NCI-H1105 treated with DMSO at 0.1 percent for 48 hours (cell line): Measurements from ENCODE around the gene INSC.

Source experiments
- DNase-seq: peaks from one replicate; lab custom pipeline; 2025; lab: John Stamatoyannopoulos, UW

INSC gene

DNA sequence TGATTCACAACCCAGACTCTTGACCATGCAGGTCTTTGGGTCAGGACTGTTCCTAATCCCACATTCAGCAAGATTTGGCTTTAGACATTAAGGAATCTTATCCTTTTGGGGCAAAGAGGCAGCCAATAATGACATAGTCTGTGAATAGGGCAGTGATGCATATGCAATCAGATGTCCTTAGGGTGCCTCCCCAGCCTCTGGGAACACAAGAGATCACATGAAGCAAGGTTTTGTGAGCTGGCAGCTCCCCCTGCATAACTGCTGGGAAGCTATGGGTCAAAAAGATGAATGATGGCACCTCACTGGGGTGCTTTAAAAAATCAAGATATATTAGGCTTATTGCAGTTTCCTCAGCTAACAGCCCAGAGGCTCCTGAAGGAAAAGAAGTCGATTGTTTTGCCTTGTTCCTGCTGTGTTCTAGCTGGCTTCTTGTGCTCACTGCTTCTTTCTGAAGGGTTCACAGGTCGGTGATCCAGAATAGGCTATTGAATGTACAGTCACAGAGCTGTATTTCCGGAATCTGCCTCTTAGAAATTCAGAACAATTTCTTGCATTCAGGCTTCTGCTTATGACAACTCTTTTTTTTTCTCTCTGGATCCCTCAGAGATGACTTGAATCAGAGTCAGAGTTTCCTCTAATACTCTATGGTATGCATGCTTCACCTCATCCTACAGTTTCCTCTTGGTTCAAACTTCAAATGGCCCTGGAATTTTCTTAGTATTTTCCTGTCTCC is 31.7 kb downstream of the INSC start:
- DNase-seq = no peak

DNA sequence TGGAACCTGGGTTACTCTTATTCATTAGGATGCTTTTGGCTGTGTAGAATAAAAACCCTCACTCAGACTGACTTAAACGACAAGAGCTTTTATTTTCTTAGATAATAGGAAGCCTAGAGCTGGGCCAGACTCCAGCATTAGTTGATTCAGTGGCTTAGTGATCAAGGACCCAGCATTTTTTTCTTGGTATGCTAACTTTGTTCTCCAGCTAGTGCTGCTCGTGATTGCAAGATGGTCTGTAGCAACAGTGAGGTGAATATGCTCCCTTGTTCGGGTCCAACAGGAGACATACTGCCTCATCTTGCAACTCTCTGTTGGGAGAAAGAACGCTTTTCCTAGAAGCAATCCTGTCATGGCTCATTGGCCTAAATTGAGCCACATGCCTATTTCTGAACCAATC is 33.4 kb downstream of the INSC start:
- no peak for DNase-seq

DNA sequence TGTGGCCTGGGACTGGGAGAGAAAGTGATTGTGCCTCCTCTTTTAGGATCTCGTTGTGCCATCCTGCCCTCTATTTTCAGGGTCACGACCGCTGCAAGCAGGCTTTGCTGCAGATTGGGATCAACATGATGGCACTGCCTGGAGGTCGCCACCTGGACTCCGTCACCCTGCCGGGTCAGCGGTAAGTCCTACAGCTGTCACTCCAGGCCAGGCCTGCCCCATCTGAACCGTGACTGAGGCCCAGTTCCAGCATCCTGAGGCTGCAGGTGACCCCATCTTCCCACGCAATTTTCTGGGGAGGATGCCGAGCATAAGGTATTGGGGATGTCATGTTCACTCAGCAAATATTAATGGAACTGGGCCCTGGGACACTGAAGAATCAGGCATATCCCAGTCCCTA is 34.3 kb downstream of the INSC start:
- no peak for DNase-seq

DNA sequence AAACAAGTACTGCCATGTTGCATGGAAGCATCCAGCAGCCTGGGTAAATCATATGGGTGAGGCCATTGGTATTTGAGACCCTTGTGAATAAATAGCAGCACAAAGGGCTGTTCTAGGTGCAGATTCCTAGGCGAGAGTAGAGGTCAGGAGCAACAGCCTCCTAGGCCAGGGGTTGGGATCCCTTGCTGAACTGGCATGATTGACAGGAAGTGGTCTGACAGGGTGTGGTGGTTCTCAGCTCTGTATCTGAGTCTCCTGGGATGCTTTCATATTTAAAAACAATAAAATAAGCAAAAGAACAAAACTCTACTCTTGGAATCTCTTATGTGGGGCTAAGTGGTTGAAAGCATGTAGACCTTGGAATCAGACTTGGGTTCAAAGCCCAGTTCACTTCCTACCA is 35.8 kb downstream of the INSC start:
- no peak for DNase-seq

DNA sequence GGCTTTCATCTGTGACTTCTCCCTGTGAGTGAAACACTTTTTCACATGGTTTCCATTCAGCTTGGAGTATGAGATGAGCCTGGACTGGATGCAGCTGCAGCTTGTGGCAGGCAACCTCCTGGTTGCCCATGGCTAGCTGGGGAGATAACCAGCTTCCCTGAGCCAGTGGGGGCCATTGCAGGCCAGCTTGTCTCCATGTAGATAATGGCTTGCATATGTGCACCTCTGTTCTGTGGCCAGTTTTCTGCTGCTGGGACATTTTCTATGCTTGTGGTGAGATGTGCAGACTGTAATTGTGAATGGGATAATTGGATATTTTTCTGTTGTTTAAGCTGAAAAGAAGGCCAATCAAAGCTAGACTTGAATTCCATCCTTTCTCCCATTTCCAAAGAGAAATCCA is 38.5 kb downstream of the INSC start:
- no peak for DNase-seq

DNA sequence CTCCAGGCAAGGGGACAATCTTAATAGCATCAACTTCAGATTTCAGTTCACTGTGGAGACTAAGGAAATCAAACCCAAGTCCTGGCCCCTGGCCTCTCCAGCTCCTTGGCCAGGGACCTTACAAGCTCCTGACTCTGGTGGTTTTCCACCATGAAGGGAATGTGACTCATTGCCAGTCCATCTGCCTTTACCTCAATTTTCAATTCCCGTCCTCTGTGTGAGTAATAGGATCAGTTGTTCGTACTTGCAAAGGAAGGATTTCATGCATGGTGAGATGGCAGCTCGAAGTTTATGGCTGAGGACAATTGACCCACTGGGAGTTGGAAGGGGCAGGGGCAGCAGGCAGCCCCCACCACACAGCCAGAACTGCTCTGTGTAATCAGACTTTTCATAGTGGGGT is 42.5 kb downstream of the INSC start:
- no peak for DNase-seq

DNA sequence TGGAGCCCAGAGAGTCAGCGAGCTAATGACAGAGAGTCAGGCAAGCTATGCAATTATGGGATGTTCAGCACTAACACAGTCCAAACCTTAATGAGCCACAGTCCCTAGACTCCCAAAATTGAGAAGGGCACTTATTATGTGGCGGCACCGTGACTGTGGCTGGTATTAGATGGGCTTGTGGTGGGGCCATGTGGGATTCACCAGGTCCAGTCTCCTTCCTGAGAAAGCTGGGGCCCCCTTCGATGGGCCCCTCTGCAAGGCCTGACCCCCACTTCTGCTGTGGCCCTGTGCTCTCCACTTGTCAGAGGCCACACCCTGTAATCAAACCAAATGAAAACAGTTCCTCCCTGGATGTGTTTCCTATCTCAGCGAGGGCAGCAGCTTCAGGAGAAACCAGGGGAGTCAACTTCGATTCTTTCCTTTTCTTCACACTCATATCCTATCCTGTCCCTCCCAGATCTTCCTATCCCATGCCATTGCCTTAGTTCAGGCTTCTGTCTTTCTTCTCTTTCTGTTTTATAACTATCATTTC is 42.9 kb downstream of the INSC start:
- no peak for DNase-seq

DNA sequence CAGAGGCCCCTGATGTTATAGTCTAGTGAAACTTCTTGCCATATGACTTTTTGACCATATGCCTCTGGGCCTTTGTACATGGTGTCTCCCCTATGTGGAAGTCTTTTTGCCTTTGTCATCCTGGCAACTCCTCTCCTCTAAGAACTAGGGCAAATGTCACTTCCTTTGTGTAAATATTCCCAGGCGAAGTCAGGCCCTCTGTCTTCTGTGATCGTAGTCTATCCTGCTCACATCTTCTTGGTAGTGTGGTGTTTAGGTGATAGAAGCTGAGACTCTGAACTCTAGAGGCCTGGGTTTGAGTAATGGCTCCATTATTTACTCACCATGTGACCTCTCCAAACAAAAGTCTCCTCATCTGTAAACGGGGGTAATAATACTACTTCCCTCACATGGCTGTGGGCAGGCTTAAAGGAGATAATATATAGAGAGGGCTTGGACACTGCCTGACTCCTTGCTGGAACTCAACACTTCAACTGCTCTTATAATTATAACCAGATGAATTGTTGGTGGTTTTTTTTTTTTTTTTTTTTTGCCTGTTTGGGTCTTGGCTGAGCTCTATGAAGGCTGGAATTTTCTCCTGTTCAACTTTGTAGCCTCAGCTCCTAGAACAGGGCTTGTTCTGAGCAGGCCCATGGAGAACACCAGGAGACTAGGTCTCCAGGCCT is 43.8 kb downstream of the INSC start:
- no peak for DNase-seq

DNA sequence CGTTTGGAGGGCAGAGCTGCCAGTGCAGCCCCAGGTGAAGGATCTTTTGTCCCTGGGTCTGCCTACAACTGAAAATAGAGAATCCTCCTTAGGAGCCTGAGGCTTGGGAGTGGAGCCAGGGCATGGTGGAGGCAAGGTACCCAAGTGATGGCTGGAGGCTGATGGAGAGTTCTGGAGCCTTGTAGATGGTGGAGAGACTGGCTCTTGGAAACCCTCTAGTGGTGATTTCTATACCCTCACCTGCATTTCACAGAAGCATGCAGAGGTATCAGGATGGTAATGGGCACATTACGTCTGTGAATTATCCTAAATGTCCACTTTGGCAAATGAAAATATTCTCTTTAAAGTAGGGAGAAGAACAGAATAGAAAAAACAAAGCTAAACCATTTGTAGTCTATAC is 44.4 kb downstream of the INSC start:
- DNase-seq = no peak

DNA sequence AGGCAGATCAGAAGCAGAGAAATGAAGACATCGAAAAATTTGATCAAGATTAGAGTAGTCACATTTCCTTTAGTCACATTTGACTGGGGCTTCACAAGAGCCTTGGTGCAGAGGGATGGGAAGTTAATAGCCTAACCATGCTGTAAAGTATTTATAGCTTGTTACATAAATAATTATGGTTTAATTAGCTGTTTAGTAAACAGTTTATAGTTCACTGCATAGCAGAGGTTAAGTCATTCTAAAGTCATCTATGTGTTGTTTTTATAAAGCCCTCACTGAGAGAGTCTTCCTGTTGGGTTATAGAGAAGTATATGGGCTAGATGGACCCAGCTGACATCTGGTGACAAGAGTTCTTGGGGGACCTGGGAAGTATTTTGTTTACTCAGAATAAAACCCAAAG is 47.1 kb downstream of the INSC start:
- DNase-seq = no peak

DNA sequence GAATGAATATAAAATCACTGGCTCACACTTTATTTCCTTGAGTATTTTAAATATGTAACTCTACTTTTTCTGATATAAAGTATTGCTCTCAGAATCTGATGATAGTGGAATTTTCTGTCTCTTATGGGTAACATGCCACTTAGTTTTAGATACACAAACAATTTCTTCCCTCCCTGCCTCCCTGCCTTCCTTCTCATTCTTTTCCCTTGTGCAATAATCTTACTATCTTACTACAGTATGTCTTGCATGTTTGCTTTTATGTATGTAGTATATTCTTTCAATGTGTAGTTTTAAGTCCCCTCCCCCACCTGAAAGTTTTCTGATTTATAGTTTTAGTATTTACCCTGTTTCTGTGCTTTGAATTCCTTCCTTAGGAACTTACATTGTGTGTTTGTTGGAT is 48.4 kb downstream of the INSC start:
- no peak for DNase-seq

DNA sequence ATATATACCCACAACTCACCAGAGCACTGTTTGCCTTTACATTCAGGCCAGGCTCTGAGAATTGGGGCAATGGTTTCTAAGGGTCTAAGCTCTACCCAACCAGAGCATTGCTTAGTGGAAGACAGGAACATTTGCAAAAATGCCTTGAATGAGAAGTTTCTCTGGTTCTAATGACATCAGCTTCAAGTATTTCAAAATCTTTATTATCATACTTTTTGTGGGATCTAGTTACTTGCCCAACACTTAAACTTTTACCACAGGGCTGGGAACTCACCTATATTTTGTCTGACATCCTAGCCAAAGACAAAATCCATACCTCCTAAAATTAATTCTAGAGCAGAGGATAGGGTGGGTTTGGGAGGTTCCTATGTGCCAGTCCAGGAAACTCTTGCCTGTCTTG is 51.5 kb downstream of the INSC start:
- DNase-seq = no peak

DNA sequence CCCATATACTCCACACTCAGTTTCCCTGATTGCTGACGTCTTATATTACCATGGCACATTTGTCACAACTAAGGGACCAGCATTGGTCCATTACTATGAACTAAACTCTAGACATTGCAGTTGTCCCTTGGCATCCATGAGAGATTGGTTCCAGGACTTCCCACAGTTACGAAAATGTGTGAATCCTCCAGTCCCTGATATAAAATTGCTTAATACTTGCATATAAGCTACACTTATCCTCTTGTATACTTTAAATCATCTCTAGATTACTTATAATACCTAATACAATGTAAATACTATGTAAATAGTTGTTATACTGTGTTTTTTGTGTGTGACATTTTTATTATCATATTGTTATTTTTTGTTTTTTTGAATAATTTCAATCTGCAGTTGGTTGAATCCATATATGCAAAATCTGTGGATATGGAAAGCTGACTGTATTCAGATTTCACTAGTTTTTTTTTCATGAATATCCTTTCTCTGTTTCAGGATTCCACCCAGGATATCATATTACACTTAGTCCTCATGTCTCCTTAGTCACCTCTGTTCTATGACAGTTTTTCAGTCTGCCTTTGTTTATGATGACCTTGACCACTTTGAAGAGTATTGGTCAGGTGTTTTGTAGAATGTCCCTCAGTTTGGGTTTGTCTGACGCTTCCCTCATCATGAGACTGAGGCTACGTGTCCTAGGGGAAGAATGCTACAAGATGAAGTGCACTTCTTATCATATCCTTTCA is 55.3 kb downstream of the INSC start:
- no peak for DNase-seq

DNA sequence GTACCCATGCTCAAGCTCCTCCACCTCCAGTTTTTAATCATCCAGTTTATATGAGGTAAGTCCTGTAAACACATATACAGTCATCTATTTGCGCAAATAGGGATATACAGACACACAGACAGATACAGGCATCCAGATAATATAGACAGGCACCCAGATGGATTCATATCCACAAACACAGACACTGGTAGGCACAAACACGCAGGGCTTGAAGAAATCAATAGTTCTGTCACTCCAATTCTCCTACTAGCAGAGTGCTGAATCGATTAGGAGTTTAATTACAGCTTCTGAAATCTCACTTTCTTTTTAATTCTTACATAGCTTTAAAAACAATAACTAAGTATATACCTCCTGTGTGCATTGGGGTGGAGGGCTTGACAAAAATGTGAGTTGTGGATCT is 56.0 kb downstream of the INSC start:
- no peak for DNase-seq

DNA sequence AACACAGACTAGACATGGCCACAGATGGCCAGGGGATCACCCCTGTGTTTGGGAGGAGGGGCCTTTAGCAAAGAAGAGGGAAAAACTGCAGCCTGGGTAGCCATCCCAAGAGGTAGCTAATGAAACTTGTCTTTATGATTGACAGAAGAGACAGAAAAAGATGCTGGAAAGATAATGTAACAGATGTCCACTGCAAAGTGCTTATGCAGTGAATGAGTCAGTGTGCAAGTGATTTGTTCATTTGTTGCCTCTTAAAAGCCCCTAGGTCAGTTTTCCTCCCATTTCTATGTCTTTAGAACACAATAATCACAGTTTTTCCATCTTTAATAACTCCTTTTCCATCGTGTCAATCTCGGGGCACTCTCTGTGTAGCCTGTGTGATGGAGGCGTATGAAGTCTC is 57.2 kb downstream of the INSC start:
- DNase-seq = no peak

DNA sequence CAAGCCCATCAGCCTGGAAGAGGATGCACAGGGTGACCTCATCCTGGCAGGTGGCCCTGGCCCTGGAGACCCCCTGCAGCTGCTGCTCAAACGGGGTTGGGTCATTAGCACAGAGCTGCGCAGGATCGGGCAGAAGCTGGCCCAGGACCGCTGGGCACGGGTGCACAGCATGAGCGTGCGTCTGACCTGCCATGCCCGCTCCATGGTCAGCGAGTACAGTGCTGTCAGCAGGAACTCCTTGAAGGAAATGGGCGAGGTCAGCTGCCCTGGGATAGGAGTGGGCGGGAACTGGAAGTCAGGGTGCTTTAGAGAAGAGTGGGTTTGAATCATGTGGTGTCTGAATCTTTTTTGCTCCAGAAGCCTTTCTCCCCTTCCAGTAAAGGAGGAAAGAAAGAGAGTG is 61.1 kb downstream of the INSC start:
- no peak for DNase-seq

DNA sequence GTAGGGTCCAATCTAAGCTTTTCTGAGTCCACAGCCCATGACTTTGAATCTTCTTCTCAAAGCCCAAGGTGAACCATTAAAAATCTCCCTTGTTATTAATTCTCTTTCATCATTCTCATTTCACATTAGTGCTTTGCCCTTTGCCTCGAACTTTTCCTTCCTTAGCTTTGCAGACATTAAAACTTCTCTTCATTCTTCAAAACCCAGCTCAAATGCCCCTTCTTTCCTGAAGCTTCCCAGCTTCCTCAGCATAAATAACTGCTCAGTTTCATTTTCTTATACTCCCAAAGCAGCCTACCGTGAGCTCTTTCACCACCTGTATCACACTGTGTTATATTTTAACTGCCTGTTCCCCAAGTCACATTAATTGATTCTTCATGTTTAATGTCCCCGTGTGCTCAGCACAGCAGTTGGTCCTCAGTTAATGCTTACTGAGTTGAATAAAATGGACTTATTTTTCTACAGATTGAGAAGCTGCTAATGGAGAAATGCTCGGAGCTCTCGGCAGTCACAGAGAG is 62.0 kb downstream of the INSC start:
- no peak for DNase-seq

DNA sequence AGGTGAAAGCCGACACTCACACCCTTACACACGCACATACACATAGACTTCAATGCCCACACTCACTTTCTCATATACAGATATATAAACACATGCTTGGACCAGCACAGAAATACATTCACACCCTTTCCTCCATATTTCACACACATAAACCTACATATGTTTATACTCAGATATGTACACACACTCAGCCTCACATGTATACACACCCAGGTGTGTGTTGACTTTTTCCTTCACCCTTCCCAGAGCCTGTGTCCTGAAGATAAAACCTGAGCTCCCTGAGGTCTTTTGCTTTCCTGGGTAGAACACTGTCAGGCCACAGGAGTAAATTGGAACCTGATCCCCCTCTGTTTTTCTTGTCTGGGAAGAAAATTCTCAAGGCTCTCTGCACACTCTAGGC is 62.8 kb downstream of the INSC start:
- no peak for DNase-seq

DNA sequence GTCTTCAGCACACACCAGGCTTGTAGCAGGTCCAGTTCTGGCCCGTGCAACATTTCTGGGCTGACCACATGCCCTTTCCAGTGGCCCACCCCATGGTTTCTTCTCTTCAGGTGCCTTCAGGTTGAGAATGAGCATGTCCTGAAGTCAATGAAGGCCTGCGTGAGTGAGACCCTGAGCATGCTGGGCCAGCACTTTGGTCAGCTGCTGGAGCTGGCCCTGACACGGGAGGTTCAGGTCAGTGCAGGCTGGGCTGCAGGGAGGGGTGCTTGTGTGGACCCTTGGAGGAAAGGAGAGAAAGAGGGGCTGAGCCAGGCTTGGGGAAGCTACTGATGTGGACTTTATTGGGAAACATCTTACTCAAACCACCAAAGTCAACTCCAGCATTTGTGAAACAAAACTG is 63.5 kb downstream of the INSC start:
- no peak for DNase-seq

DNA sequence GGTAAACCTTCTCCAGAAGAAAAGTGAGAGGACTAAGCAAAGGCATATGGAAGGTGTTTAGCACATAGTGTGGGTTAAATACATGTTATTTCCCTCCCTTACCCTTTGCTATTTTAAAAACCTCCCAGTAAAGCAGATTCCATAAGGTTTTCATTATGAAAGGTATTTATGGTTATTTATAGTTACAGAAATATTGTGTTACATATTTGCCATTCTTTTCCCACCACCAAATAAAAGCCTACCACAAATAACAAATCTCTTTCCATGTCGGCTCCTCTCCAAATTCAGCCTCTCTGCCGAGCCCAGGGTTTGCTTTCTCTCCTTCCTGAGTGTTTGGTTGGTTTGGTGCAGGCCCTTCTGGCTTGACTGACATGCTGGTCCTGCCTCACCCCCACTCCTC is 64.4 kb downstream of the INSC start:
- DNase-seq = no peak

DNA sequence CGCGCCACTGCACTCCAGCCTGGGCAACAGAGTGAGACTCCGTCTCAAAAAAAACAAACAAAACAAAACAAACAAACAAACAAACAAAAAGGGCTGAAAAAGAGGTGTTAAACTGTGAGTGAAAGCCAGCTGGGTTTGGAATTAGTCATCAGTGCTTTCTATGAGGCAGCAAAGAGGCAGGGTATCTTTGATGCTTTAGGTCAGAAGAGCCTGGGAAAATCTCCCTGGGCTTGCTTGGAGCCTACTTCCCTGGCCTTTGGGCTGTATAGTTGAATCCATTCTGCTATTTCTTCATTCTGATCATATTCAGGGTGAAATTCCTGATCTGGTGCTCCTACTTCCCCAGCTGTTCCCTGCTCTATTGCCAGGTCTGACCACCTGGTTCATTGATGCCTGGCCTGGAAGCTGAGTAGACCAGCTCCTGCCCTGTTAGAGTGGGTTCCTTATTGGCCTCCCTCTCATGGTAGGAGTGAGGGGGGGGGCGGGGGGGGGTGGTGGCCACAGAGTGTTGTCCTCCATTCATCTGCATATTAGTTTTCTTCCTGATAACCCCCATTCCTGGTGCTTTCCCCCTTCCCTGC is 65.6 kb downstream of the INSC start:
- no peak for DNase-seq

DNA sequence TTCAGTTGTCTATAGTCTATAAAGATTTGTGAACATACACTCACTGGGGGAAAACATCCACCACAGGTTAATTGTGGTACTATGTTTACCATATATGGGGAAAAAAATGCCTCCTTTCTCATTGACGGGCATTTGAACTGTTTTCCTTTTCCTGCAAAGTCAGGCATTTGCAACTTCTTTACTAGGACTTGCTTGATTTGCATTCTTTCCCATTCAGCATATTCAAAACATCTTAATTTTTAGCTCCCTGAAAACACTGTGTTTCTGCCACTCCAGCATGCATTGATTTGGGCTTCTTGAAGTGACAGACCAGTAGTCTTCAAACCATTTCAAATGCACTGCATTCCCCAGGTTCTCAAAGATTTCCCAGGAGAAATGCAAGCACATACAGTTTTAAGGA is 67.6 kb downstream of the INSC start:
- DNase-seq = no peak

DNA sequence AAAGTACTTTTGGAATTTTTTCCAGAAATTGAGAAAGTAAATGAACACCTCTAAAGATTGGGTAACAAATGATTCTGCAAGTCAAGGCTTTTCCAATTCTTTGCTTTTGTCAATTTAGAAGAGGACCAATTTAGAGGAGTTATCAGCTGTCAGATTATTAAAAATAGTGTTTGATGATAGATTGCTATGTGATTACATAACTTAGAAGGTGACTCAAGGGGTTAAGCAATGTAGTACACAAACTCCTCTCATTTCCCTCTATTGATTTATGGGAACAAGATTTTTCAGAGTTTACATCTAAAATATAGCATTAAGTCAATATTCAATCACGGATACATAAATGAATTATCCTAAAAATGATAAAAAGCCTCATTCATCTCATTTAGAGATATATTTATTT is 70.3 kb downstream of the INSC start:
- no peak for DNase-seq
